Measurements from ENCODE around the gene RNU7-1. TPM values are rescaled to one million over a fixed set of nuclear protein-coding genes. Genes with fewer than 3 reads are reported as not detected.

The RNU7-1 gene
- polyA plus RNA-seq, 2 of the 4 experiments (the other 2 are of a cell fraction) = not detected

DNA sequence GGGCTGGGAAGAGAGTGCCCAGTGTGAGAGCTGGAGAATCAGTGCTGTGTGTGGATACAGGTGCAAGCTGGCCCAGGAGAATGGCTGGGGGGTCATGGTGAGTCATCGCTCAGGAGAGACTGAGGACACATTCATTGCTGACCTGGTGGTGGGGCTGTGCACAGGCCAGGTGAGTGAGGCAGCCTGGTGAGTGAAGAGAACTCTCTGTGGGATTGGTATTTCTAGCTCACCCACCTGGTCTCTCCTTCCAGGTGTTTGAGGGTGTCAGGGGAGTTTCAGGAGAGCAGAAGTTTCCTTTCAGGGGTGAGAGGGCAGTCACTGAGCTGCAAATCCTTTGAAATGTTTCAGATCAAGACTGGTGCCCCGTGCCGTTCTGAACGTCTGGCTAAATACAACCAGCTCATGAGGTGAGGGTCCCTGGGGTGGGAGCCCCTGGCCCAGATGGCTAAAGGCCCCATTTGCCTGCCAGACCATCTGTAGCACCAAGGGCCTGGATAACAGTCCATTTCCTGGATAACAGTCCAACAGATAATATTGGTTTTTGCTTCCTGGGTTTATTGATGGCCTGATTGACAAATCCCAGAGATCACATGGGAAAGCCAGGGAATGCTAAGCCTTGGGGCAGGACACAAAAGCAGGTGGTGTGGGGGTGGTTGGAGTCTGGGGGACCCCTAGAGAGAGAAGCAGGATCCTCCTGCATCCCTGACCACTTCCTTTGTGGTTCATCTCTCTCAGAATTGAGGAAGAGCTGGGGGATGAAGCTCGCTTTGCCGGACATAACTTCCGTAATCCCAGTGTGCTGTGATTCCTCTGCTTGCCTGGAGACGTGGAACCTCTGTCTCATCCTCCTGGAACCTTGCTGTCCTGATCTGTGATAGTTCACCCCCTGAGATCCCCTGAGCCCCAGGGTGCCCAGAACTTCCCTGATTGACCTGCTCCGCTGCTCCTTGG is 21.3 kb upstream of the RNU7-1 start:
- ChIA-PET CTCF (interaction anchor here (1.3 to 18.2 kb wide), 4 partner anchors 8 to 53 kb away, joined by 8 to 370 read pairs (median 50); partner anchors contain the start of genes C12orf57, ENO2, PTPN6 and RNU7-1), POLR2A (interaction anchor here (0.6 to 1.6 kb wide), 2 partner anchors 22 to 186 kb away, joined by 4 to 7 read pairs; partner anchors contain the start of genes C12orf57 and RNU7-1)
- ATAC-seq (no peak), DNase-seq (ENCODE audit: low read depth in 1 of 2, low spot score in 1 of 2) (no peak), FAIRE-seq (no peak)
- no peak overlapping the region for H3K4me3 ChIP-seq
- H3K27ac ChIP-seq = no peak overlapping the region
- H3K9me3 ChIP-seq = no peaks in the 10 kb centered on the region
- no peak overlapping the region for H3K4me2 ChIP-seq
- WGBS (ENCODE audit: missing lambda C conversion rate) = 86% methylated on average over 8 of the region's 9 CpGs
- peaks cover 28% of the 10 kb centered on the region for H3K4me1 ChIP-seq
- TF ChIP-seq, protein P1, sequence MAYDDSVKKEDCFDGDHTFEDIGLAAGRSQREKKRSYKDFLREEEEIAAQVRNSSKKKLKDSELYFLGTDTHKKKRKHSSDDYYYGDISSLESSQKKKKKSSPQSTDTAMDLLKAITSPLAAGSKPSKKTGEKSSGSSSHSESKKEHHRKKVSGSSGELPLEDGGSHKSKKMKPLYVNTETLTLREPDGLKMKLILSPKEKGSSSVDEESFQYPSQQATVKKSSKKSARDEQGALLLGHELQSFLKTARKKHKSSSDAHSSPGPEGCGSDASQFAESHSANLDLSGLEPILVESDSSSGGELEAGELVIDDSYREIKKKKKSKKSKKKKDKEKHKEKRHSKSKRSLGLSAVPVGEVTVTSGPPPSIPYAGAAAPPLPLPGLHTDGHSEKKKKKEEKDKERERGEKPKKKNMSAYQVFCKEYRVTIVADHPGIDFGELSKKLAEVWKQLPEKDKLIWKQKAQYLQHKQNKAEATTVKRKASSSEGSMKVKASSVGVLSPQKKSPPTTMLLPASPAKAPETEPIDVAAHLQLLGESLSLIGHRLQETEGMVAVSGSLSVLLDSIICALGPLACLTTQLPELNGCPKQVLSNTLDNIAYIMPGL (CRISPR knock-in tag; IDR thresholded peaks at IDR 0.05; ENCODE audit: borderline replicate concordance) = no peak
- no peak for TF ChIP-seq FOSL2 (IDR thresholded peaks at IDR 0.05)
- TF ChIP-seq FOSL2 (CRISPR knock-in tag; IDR thresholded peaks at IDR 0.05) = peak; percentile 47; the same call in 1 of the 2 replicates

DNA sequence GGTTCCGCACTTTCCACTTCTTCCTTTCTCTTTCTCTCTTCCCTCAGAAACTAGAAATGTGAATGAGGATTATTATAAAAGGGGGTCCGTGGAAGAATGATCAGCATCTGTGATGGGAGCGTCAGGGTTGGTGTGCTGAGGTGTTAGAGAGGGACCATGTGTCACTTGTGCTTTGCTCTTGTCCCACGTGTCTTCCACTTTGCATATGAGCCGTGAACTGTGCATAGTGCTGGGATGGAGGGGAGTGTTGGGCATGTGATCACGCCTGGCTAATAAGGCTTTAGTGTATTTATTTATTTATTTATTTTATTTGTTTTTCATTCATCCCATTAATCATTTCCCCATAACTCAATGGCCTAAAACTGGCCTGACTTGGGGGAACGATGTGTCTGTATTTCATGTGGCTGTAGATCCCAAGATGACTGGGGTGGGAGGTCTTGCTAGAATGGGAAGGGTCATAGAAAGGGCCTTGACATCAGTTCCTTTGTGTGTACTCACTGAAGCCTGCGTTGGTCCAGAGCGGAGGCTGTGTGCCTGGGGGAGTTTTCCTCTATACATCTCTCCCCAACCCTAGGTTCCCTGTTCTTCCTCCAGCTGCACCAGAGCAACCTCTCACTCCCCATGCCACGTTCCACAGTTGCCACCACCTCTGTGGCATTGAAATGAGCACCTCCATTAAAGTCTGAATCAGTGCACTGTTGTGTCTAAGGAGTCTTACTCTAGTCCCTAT is 20.4 kb upstream of the RNU7-1 start:
- no peak for DNase-seq (ENCODE audit: low read depth in 1 of 2, low spot score in 1 of 2)
- no peak for FAIRE-seq
- Histone ChIP-seq H3K9me3 (no peaks in the 10 kb centered on the region), H3K4me2 (no peak overlapping the region), H3K27ac (no peak overlapping the region), H3K4me3 (no peak overlapping the region), H3K4me1 (peaks cover 28% of the 10 kb centered on the region)
- no peak for TF ChIP-seq CBX8 (IDR thresholded peaks at IDR 0.05)
- TF ChIP-seq RNF2 (IDR thresholded peaks at IDR 0.05; ENCODE audit: borderline replicate concordance, low read depth) = no peak
- TF ChIP-seq EHMT2 (IDR thresholded peaks at IDR 0.05; ENCODE audit: low read depth) = no peak
- TF ChIP-seq, protein P2, sequence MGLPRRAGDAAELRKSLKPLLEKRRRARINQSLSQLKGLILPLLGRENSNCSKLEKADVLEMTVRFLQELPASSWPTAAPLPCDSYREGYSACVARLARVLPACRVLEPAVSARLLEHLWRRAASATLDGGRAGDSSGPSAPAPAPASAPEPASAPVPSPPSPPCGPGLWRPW (IDR thresholded peaks at IDR 0.05) = no peak
- TF ChIP-seq MYC (IDR thresholded peaks at IDR 0.05; ENCODE audit: borderline replicate concordance, low read length) = no peak
- no peak for TF ChIP-seq CHD4 (IDR thresholded peaks at IDR 0.05; ENCODE audit: borderline replicate concordance)
- ATAC-seq = no peak
- ChIA-PET CTCF (interaction anchor here (0.5 to 18.2 kb wide), 20 partner anchors 9 to 570 kb away, joined by 3 to 370 read pairs (median 6); partner anchors contain the start of genes C12orf57, CLSTN3, ENO2 and LRRC23), POLR2A (no interaction called here)
- WGBS (ENCODE audit: missing lambda C conversion rate) = 88% methylated on average over 10 of the region's 10 CpGs

DNA sequence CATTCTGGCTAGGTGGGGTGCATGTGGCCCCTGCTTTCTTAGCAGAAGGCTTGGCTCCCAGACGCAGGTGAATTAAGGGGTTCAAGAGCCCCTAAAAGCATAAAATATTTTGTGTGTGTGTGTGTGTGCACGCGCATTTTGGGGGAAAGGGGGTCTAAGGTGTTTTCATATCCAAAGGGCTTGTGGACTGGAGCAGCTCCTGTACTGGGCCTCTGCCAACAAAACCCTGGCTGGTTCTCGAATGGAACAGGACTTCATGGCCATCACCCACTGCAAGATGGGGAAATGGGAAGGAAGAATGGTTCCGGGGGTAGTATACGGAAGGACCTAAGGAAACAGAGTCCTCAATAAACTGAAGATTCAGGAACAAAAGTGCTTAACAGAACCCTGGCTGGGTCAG is 19.8 kb upstream of the RNU7-1 start:
- WGBS (ENCODE audit: missing lambda C conversion rate) = 62% methylated on average over 6 of the region's 6 CpGs
- Histone ChIP-seq H3K9me3 (no peaks in the 10 kb centered on the region), H3K27ac (peak overlapping the region in 1 of 2 experiments; percentile 100; a peak in 3 of 6 replicates), H3K4me3 (no peak overlapping the region), H3K4me1 (peaks cover 28% of the 10 kb centered on the region), H3K4me2 (peak overlapping the region; percentile 82; the same call in 2 of the 3 replicates)
- no peak for FAIRE-seq
- no peak for DNase-seq (ENCODE audit: low read depth in 1 of 2, low spot score in 1 of 2)
- ATAC-seq = no peak
- POLR2A ChIA-PET = interaction anchor here (0.9 to 4.1 kb wide), 3 partner anchors 10 to 20 kb away, joined by 3 to 44 read pairs (median 41); partner anchors contain the start of genes C12orf57 and RNU7-1
- TF ChIP-seq RARB (CRISPR knock-in tag; IDR thresholded peaks at IDR 0.05) = no peak
- TF ChIP-seq, protein P1 (CRISPR knock-in tag; IDR thresholded peaks at IDR 0.05; ENCODE audit: borderline replicate concordance) = no peak
- TF ChIP-seq POLR2AphosphoS2 (conservative IDR thresholded peaks at IDR 0.05; ENCODE audit: low read length) = no peak
- CTCF ChIA-PET = interaction anchor here (0.5 to 18.2 kb wide), 26 partner anchors 10 to 571 kb away, joined by 3 to 370 read pairs (median 4); partner anchors contain the start of genes C12orf57, C1RL, CLSTN3 and ENO2

All from A549 (cell line).